Measurements from ENCODE around the gene ST8SIA1.

ST8SIA1 gene

DNA sequence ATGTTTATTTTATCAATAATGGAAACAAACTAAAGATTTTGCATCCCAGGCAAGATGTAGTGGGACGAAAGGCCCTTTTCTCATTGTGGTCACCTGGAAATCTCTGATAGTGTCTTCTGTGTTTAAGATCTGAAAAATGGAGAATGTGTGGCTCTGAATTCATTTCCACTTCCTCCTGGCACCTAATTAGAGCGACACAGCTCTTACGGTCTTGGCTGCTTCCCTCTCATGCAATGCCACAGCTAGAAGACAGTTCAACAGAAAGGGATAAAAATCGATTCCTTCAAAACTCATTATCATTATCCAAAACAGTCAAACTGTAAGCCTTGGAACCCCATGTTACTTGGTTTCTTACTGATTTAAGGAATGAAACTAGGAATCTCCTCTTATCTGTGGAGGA lies 9.3 kb downstream of the ST8SIA1 start:
- DNase-seq = no peak

DNA sequence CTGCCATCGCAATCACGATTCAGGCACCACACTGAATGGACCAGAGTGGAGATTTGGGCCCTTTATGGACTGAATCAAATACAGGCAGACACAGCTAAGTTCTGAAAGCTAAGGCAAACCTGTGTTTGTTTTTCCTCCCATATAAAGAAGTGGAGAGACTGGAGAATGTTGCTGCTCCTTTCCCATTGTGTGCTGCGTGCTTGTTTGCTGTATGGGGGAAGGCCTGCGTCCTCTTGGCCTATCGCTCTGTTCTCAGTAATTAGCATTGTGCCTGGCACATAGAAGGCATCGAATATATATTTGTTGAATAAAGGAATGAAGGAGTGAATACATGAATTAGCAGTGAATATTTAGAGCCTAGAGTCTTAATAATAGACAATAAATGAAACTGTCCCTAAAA lies 12.4 kb downstream of the ST8SIA1 start:
- DNase-seq = no peak

- DNase-seq = peak; percentile 14
These were observed 12.9 kb downstream of the ST8SIA1 start for GRCh38 chr12:22321638-22322037.

- DNase-seq = no peak
These were observed 13.4 kb downstream of the ST8SIA1 start for GRCh38 chr12:22321018-22321605.

GRCh38 chr12:22318108-22318737 lies 16.3 kb downstream of the ST8SIA1 start:
- no peak for DNase-seq

DNA sequence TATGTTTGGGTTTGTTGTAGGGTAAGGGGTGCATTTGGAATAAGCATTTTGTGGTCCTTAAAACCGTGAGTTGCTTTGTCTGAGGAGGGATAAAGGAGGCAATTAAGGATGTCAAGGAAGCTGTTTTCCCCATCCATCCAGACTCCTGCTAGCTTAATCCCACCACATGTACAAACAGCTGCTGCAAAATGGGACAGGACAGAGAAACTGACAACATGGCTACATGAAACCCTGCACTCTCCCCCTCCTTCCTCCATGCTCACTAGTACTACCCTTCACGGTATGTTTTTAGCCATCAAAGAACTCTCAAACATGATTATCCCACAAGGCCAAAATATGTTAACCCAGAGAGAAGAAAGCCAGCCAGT lies 20.6 kb downstream of the ST8SIA1 start:
- DNase-seq = no peak

- DNase-seq = no peak
These were observed 21.1 kb downstream of the ST8SIA1 start for GRCh38 chr12:22313286-22313962.

- no peak for DNase-seq
These were observed 22.2 kb downstream of the ST8SIA1 start for GRCh38 chr12:22312336-22312735.

DNA sequence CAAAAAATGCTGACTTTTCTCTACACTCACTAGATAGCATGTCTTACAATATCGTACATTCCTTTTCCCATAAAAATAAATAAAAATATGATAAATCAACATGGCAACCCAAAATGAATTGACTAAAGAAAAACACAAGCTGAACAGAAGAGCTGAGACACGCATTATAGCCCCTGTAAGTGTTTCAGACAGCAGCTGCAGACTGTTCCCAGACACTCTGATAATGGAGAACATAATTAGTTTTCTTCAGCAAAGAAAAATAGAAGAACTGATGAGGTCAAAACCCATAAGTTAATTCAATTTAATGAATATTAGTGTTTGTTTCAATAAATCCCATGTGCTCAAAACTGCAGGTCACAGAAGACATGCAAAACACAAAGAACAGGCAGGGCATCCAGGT lies 23.8 kb downstream of the ST8SIA1 start:
- DNase-seq = no peak

- DNase-seq = no peak
These were observed 24.2 kb downstream of the ST8SIA1 start for GRCh38 chr12:22310275-22310674.

DNA sequence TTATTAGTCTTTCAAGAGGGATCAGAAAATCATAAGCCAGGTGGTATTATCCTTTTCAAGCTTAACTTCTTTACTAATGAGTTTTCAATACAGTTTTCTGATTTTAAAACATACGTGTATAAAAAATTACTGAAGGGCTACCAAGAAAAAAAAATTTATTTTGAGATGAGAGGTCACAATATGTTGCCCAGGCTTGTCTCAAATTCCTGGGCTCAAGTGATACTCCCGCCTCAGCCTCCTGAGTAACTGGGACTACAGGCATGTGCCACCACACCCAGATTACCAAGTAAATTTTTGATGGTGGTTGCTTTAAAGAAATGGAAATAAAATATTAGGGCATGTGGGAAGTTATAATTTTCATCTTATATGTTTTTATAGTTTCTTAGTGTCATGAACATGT lies 26.7 kb downstream of the ST8SIA1 start:
- no peak for DNase-seq

DNA sequence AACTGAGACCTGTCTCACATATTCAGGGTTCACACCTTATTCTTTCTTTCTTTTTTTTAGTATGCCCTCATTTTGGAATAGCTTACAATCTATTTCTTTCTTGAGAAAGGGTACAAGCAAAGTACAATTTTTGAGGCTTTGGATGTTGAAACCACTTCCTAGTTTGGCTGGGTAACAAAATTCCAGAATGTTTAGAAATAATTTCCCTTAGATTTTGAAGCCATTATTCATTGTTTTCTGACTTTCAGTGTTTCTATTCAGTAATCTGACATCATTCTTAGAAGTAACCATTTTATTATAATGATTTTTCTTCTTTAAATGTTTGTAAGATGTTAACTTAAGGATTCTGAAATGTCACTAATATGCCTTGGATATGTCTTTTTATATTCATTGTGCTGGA lies 28.2 kb downstream of the ST8SIA1 start:
- DNase-seq = no peak

DNA sequence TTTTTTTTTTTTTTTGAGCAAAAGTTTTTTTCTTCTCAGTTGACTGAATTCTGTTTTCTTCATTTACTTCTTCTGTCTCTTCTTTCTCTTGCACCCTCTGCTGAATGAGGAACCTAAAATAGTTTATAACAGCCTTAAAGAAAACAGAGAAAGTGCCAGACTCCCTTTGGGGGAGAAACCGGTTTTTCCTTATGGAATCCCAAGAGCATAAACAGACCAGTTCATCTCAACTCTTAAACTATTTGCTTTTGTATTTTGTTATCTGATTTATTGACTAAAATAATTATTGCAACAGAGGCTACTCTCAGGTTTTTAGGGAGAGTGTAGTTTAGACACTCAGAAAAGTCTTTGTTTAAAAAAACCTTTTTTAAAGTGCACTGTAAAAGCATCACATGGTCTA lies 30.2 kb downstream of the ST8SIA1 start:
- no peak for DNase-seq

- DNase-seq = no peak
These were observed 35.1 kb downstream of the ST8SIA1 start for GRCh38 chr12:22299294-22299912.

GRCh38 chr12:22289250-22289649 lies 45.3 kb downstream of the ST8SIA1 start:
- no peak for DNase-seq

DNA sequence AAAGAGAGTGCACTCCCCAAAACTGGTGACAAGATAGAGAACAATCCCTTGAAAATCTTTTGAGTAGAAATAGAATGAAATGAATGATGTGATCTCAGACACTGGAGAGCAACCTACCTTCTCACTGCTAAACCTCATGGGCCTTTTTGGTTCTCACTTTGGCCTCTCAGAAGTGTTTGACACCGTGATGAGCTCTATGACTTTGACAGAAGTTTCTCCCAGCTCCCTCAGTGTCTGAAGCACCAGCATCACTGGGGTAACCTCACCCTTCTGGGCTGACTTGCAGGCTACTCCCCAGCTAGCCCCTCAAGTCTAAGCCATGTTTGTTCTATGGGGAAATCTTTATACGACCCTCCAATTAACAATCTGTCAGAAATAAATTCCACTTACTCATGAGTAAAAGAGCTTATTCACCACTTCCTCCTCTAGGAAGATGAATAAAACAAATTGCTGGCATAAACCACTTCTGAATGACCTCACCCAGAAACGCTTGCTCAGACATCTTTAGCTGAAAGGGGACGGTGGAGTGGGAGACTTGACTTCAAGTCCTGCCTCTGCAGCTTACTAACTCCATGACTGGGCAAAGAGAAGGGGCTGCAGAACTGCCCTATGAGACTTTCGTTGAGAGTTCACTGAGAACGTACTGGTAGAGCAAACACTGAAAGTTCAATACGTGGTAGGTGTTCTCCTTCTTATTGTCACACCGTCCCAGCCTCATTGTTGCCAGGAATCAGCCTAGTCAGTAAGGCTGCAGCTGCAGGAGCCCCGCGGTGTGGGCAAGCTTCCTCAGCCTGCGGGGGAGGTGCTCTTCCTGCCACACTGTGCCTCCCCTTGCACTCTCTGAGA lies 46.5 kb downstream of the ST8SIA1 start:
- peak; percentile 15 for DNase-seq

GRCh38 chr12:22287101-22287500 lies 47.4 kb downstream of the ST8SIA1 start:
- no peak for DNase-seq

GRCh38 chr12:22286569-22286968 lies 47.9 kb downstream of the ST8SIA1 start:
- no peak for DNase-seq

DNA sequence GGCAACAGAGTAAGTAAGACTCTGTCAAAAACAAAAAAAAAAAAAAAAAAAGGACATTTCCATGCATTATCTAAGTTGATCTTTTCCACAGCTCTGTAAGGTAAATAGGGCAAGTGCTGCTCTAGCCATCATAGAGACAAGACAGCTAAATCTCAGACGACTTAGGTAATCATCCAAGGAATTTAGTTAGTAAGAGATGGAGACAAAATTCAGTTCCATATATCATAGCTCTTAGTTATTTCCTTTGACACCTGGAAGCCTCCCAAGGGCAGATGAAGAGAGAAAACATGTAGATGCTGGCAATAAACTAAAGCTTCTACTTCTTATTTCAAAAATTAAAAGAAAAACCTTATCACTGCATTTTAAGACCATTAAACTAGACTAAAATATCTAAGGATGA lies 48.7 kb downstream of the ST8SIA1 start:
- no peak for DNase-seq

DNA sequence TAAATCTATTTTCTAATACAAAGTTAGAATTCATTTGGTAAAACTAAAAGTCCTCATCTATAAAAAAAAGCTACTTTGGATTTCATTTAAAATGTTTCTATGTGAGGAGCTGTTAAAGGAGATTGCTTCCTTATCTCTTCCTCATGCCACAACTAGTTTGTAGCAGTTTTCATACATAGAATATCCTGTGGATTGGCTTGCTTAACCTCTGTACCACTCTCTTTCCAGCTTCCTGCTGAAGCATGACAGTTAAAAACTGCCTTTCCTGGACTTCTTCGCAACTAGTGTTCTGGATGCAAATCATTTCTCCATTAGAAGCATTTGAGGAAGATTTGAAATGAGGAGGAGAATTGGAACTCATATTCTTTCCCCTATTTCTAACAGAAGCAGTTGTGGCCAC lies 49.6 kb downstream of the ST8SIA1 start:
- no peak for DNase-seq

DNA sequence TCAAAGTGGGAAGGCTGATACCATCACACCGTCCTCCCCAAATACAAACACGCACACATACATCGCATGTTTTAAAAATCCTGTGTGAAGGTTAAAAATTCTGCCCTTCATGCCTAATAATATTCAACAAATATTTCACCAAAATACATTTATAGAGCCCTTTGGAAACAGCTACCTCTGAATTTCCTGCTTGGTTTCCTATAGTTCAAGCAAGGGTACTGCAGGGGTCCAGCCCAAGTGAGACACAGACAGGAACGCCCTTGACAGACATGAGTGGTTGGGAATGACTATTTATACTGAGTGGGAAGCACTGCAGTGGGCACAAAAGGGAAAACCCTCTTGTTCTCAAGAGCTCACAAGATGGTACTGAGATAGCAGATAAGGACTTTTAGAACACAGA lies 51.0 kb downstream of the ST8SIA1 start:
- DNase-seq = no peak

DNA sequence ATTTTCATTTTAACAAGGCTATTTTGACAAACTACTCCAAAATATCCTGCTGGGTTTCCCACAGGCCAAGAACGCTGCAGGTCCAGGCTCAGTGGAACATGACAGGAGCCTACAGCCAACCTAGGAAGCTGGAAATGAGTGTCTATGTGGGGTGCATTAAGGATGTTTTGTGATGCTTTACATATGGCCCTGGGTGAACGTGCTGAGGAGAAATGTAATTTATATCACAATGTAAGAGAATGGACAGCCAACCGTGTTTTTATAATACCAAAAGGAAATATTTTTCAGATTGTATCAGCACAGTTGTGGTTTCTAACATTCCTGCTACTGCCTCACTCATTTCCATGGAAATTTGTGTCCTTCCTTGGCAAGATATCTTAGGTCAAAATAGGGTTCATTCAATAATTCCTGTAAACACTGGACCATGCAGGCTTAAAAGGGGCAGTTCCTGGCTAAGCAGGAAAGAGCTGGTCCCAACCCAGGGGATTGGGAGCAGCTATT lies 51.5 kb downstream of the ST8SIA1 start:
- no peak for DNase-seq

GRCh38 chr12:22282283-22282682 lies 52.2 kb downstream of the ST8SIA1 start:
- no peak for DNase-seq
